ENCODE results near the gene DHX35.

GRCh38 chr20:38985603-38986170 is 23.5 kb downstream of the DHX35 start:
- no peak for TF ChIP-seq POLR2A (IDR thresholded peaks at IDR 0.05)
- TF ChIP-seq CTCF (IDR thresholded peaks at IDR 0.05), result no peak
